K562 treated with DMSO at 1 percent for 24 hours (cell line): ENCODE results near the gene TTF2. TPM values are rescaled to one million over a fixed set of nuclear protein-coding genes. Genes with fewer than 3 reads are reported as not detected.

Experiments used
- total RNA-seq: library from RNA; unstranded; fragments of 300-600 nt; gene quantifications from 2 replicates; pipeline ENCODE4 v1.2.3, GENCODE V29; 2022; ENCODE audit warnings: low read depth; ENCODE audit not compliant: insufficient read depth

The TTF2 gene
- total RNA-seq = 24.1 and 27.4 TPM in 2 replicates

DNA sequence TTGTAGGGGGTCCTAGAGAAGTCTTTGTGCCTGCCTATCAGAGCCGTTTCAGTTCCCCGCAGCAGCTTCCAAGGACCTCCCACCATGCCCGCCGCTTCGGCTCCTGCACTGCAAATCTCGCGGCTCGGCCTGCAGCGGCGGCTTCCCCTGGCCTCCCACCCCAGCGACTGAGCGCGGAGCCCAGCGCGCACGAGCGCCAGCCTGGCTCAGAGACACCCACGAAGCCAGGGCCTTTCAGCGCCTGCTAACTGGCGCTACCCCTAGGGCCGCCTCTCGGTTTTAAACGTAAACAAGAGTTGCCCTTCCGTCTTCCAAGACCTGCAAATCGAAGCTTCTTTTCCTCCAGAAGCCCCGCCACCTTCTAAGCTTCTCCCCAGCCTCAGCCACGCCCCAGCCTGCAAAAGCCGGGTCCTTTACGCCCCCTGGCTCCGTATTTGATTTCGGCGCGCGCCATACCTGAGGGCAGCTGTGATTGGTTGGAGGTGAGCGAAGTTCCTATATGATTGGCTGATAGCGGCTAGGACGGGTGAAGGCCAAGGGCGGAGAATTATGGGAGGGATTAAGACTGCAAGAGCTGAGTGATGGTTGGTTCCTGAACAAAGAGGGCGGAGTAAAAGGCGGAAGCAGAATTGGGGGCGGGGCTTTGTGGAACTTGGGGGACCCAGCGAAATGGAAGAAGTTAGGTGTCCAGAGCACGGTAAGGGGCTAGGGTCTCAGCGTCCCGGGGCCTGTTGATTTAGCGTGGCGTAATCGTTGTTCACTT is at the start of gene TTF2:
Gene TTF2 (plus strand): TSS at position 649 of the 763 bp plus-strand sequence. CDS start 21 bp downstream, at position 670.

DNA sequence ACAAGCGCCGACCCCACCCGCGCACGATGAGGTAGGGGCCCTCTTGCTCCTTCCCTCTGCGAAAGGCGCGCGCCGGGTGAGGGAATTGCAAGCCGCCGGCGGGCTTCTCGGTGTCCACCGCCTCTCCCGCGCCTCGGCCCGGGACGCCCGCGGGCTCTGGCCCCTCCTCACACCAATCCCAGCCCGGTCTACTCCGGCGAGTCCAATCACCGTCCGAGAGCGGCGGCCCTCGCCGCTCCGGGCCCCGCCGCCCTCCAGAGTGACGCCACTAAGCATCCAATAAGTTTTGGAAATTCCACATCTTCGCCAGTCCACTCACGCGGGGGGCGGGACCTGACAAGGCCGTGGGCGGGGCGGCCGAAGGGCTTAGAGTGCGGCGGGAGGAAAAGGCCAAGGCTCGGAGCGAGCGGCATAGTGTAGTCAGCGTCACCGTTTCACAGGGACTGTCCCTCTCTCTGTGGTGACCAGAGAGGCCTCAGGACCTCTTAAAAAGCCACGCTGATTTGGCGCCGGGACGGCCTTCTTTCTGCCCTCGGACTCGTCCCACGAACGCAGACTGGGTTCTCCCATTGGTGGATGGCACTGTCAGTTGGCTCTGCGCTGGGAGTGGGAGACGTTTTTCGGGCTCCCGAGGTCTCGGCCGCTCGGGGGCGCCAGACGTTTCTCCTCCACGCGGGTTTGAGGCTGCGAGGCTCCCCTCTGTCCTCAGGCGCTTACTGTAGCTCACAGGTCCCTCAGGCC is 61.6 kb downstream of the TTF2 start, which contains the start of gene TRIM45:
Gene TRIM45 (minus strand): TSS at position 161 of the 741 bp plus-strand sequence. CDS start 548 bp downstream, outside the sequence.

Other genes with a start within 250 kb of the TTF2 start
- 17.2 and 19.2 TPM in 2 replicates for gene PTGFRN, start 150.4 kb upstream of the TTF2 start, total RNA-seq
- 0.17 and 0.21 TPM in 2 replicates for gene CD101, start 58.6 kb upstream of the TTF2 start, total RNA-seq
- 3.0 and 4.2 TPM in 2 replicates for gene TRIM45, start 61.4 kb downstream of the TTF2 start, total RNA-seq
- not detected in 2 replicates for gene VTCN1, start 150.6 kb downstream of the TTF2 start, total RNA-seq